GM19455 (cell line): Measurements from ENCODE around the gene FCHO1.
"Not testable (repeated sequence)": the region's sequence is repeated elsewhere in the genome, so short reads cannot be mapped to it uniquely, and the experiment has no call there.

Experiments
- ATAC-seq: cut with Tn5 transposase; IDR thresholded peaks from one replicate; pipeline ENCODE4 v1.9.1; 2021; ENCODE audit not compliant: unreplicated experiment

Gene FCHO1

DNA sequence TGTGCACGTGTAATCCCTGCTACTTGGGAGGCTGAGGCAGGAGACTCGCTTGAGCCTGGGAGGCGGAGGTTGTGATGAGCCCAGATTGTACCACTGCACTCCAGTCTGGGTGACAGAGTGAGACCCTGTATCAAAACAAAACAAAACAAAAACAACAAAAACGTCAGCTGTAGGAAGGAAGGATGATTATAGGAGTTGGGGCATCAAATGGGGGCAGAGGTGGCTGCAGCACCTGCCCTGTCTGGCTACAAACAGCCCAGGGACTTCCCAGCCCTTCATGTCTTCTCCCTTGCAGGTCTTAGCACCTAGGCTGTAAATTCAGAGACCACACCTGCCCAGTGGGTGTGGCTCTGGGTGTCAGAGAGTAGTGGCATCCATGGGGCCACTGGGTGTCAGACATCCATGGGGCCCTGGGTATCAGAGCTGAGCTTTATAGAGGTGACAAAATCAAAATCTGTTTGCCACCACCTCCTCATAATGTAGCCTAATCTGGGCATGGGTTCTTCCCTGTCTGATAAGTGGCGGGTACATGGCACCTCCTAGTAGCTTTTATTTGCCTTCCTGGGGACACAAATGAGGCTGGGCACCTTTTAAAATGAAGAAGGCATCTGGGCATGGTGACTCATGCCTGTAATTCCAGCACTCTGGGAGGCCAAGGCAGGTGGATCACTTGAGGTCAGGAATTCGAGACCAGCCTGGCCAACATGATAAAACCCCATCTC lies 38.9 kb downstream of the FCHO1 start:
- ATAC-seq = no peak

DNA sequence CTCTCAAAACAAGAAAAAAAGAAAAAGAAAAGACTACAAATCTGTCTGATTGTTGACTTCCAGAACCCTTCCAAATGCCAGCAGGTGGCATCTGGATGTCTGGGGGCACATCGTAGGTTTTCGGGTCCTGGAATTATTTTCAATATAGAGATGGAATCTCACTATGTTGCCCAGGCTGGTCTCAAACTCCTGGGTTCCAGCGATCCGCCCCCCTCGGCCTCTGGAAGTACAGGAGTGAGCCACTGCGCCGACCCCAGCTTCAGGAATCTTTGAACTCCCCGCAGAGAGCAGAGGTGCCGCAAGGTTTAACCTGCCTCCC lies 43.1 kb downstream of the FCHO1 start:
- no peak for ATAC-seq

DNA sequence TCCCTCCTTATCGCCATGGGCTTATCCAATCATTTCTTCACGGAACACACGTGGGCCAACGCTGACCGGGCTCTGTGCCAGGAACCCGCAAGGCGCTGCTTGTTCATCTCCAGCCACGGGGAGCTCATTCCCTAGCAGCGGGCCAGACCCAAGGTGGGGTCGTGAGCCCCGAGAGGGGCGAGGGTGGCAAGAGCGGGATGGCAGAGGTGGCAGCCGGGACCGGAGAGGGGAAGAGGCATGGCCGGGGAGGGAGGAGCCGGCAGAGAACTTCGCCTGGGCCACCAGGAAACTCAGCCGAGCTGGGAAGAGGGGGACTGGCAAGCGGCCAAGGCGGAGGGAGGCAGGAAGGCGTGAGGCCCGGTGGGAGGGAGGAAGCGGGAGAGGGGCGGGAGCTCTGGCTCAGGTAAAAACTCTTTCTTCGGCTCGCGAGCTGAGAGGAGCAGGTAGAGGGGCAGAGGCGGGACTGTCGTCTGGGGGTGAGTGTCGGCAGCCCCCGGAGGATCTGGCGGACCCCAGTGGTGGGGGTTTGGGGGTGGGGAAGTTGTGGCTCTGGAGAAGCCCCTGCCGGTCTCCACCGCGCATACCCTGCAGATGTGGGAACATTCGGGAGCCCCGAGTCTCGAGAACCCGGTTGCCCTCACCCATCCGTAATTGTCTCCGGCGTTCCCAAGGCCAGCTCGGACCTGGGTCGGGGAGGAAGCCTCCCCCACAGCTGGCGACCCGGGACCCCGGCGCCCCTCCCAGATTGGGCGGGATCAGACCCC lies 43.6 kb downstream of the FCHO1 start, which contains the start of gene B3GNT3:
B3GNT3 (plus strand) TSS at position 408 of the 764 bp plus-strand sequence. CDS start 12,670 bp downstream, outside the sequence.
- no peak for ATAC-seq

DNA sequence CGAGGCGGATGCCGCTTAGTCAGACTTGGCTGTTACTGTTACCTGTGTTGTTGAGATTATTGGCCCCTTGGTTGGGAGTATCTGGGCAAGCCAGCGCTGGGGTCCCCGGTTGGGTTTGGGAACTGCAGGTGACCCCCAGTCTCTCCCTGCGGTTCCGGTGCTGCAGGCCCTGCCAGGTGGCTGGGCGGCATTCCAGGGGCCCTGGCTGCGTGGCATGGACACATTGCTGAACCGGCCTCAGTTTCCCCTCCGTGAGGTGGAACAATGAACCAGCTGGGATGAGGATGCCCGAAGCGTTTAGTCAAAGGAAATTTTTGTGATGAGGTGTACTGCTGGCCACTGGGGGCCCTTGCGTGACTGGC lies 44.2 kb downstream of the FCHO1 start:
- ATAC-seq = no peak

DNA sequence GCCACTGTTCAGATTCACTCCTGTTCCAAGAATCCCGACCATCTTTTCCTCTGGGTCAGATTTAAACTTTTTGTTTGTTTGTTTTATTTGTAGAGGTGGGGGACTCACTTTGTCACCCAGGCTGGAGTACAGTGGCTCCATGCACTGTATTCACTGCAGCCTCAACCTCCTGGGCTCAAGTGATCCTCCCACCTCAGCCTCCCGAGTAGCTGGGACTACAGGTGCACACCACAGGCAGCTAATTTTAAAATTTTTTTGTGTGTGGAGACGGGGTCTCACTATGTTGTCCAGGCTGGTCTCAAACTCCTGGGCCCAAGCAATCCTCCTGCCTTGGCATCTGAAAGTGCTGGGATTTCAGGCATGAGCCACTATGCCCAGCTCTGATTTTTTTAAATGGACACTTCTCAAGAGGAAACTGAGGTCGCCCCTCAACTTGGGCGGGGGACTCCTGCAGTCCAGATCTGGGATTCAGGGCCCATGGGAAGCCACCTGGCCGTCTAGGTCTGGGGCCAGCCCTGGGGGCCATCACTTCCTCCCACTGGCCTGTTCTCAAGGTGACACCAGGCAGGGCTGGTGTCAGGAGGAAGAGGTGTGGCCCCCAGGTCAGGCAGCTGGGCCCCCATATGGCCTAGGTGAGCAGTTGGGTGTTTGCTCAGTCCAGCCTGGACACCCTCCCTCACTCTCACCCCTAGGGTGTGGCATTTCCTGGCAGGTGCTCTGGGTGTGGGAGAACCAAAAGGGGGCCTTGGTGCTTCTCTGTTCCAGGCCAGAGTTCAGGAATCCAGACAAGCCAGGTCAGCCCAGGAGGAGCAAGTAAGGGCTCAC lies 44.9 kb downstream of the FCHO1 start:
- ATAC-seq = no peak

DNA sequence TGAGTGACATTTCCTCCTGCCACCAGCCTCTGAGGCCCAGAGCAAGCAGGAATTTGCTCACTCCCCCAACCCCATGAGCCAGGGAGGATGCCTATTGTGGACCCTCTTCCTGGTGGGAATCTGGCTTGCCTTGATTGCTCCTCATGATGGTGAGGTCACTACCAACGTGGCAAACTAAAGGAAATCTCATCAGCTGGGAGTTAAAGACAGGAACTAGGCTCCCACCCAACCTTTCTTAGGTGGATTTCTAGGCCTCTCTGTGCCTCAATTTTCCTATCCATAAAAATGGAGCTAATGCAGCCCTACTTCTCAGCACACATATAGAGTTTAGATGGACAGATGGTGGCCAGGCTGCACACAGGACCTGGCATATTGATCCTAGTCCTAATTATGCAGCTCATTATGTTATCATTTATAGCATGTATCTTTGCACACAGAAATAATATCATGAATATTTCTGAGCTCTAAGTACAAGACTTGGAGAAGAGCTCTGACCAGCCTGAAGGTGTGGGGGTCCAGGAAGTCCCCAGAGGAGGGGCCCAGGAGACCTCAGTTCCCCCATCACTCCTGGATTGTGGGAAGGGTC lies 45.7 kb downstream of the FCHO1 start:
- ATAC-seq = no peak

- no peak for ATAC-seq
Observed at GRCh38 chr19:17797424-17798201, 46.3 kb downstream of the FCHO1 start.

- not testable (repeated sequence) for ATAC-seq
Observed at GRCh38 chr19:17798599-17798998, 47.3 kb downstream of the FCHO1 start.

DNA sequence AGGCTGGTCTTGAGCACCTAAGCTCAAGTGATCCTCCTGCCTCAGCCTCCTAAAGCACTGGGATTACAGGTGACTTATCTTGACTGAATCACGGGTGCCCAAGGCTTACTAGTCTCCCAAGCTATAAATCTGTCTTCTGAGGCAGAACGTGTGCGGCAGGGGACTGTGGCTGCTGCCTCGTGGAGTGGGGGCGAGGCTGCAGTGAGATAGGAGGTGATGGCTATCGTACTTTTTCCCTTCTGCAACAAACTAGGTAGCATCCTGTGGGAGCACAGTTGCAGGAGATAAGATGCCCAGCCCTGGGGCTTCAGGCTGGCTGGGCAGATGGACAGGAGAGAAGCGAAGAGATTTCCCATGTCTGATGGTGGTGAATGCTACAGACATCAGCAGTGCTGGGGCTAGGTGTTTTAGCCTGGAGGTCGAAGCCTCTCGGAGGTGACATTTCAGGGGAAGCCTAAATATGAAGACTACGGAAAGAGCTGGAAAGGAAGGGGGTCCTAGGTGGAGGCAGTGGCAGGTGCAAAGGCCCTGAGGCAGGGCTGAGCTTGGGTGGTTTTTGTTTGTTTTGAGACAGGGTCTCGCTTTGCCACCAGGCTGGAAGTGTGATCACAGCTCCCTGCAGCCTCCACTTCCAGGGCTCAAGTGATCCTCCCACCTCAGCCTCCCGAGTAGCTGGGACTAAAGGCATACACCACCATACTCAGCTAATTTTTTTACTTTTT lies 51.0 kb downstream of the FCHO1 start:
- no peak for ATAC-seq

- no peak for ATAC-seq
Observed at GRCh38 chr19:17803264-17803896, 52.1 kb downstream of the FCHO1 start.

- ATAC-seq = no peak
Observed at GRCh38 chr19:17805427-17805826, 54.1 kb downstream of the FCHO1 start.

- ATAC-seq = no peak
Observed at GRCh38 chr19:17806945-17807344, 55.7 kb downstream of the FCHO1 start.

GRCh38 chr19:17807731-17808316 lies 56.5 kb downstream of the FCHO1 start:
- ATAC-seq = no peak

GRCh38 chr19:17811103-17811502 lies 59.8 kb downstream of the FCHO1 start:
- no peak for ATAC-seq

GRCh38 chr19:17811681-17812080 lies 60.4 kb downstream of the FCHO1 start:
- no peak for ATAC-seq

DNA sequence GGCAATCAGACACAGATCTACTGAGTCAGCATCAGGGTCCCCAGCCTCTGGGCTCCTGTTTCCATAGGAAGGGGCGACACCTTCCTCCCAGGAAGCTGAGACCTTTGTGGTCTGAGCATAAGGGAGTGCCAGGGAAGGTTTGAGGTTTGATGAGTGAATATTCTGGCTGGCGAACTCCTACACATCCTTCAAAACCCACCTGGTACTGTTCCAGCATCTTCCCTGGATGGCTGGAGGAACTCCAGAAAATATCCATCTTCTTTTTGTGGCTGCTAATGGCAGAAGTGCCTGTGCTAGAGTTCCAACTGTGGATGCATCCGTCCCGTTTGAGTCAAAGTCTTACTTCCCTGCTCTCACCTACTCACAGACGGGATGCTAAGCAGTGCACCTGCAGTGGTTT lies 60.8 kb downstream of the FCHO1 start:
- no peak for ATAC-seq

- ATAC-seq = no peak
Observed at GRCh38 chr19:17817668-17818363, 66.5 kb downstream of the FCHO1 start.

GRCh38 chr19:17821190-17821589 lies 69.9 kb downstream of the FCHO1 start, which contains the start of gene INSL3:
Gene INSL3, minus strand, starts transcription at chr19:17821519. Its CDS starts 13 bp downstream, at chr19:17821506.
- no peak for ATAC-seq
